GM23338 (cell line): Measurements from ENCODE around the gene CSTPP1.

ENCODE experiments used
- CTCF ChIP-seq, 2 experiments: fragments of 200-600 bp in 1 of 2; sonication (generic) in 1 of 2; conservative IDR thresholded peaks; 2 replicates each; pipeline versions ENCODE4 v1.5.1 to v1.6.1; 2016 to 2017; ENCODE audit warnings: antibody characterized with exemption in 2 of 2, low read depth in 2 of 2, mild to moderate bottlenecking in 2 of 2, moderate library complexity in 1 of 2
- EZH2 ChIP-seq: fragments of 200-600 bp; sonication (generic); IDR thresholded peaks from one replicate; pipeline ENCODE4 v1.8.0; 2017; ENCODE audit warnings: antibody characterized with exemption, mild to moderate bottlenecking, low read depth; ENCODE audit not compliant: unreplicated experiment
- EZH2phosphoT487 ChIP-seq: fragments of 200-600 bp; sonication (generic); IDR thresholded peaks from one replicate; pipeline ENCODE4 v1.8.1; 2018; ENCODE audit warnings: antibody characterized with exemption; ENCODE audit not compliant: unreplicated experiment
- POLR2AphosphoS5 ChIP-seq: IDR thresholded peaks from 2 replicates; pipeline ENCODE4 v1.6.1; 2016; ENCODE audit warnings: antibody characterized with exemption, low read depth
- REST ChIP-seq: IDR thresholded peaks from one replicate; pipeline ENCODE4 v1.6.1; 2018; ENCODE audit warnings: antibody characterized with exemption; ENCODE audit not compliant: unreplicated experiment

- TF ChIP-seq CTCF (conservative IDR thresholded peaks at IDR 0.05; ENCODE audit: low read depth in 2 of 2) (no peak), EZH2 (no peak), REST (no peak), EZH2phosphoT487 (no peak), POLR2AphosphoS5 (no peak)
These were observed 46.4 kb downstream of the CSTPP1 start for GRCh38 chr11:46982797-46983452.
